Mucosa of descending colon (tissue), 3 donors: ENCODE results near the gene CACNG1. TPM values are rescaled to one million over a fixed set of nuclear protein-coding genes. Genes with fewer than 3 reads are reported as not detected.
A peak's percentile ranks its signal among the peaks of the same experiment; 100 is the strongest.

Experiments
- ATAC-seq: fragments of 200-7000 bp; cut with Tn5 transposase; one replicate; pipeline ENCODE4 v1.9.1; 2020; ENCODE audit warnings: mild to moderate bottlenecking, moderate library complexity
- DNase-seq, 3 donors: peaks; one replicate each; pipeline ENCODE4 v3.0.0-alpha.2; 2020
- H3K36me3 ChIP-seq: fragments of 200-600 bp; one replicate; pipeline ENCODE4 v1.8.0; 2021; ENCODE audit warnings: low read depth, mild to moderate bottlenecking
- H3K4me1 ChIP-seq: fragments of 200-600 bp; one replicate; pipeline ENCODE4 v1.8.0; 2021; ENCODE audit warnings: low read depth, mild to moderate bottlenecking
- H3K4me3 ChIP-seq: fragments of 200-600 bp; one replicate; pipeline ENCODE4 v1.8.0; 2021; ENCODE audit warnings: mild to moderate bottlenecking
- H3K9me3 ChIP-seq: fragments of 200-600 bp; one replicate; pipeline ENCODE4 v1.8.0; 2021; ENCODE audit warnings: mild to moderate bottlenecking
- CTCF ChIP-seq: fragments of 200-600 bp; IDR thresholded peaks from one replicate; pipeline ENCODE4 v1.8.0; 2022; ENCODE audit warnings: antibody characterized with exemption, mild to moderate bottlenecking
- intact Hi-C, 2 donors: fragments of 100-400 bp; cut with DNase I in 1 of 2; cut with micrococcal nuclease in 1 of 2; formaldehyde crosslinking; loops; one replicate each; pipeline versions ENCODE4 v1.11.0 to v1.11.1; 2022; cut with DNase I, micrococcal nuclease
- total RNA-seq, 3 donors: library from RNA; stranded (reverse); fragmentation: NEBNext Ultra II Directional in 2 of 3; extraction: Animal tissue kit (Norgen Biotek cat#: 25700) in 2 of 3; gene quantifications; one replicate each; pipeline versions ENCODE4 v1.2.1 to v1.2.4, GENCODE V29; 2021 to 2023
- donor health status: DM: no; HTN: no; CAD: no; lungs with moderate emphysema.
- donor health status: DM: no; HTN: no; CAD: no.
- donor health status: DM: no; HTN: yes; CAD: no.

CACNG1 gene
- total RNA-seq, 3 donors from 2014 or later = not detected

DNA sequence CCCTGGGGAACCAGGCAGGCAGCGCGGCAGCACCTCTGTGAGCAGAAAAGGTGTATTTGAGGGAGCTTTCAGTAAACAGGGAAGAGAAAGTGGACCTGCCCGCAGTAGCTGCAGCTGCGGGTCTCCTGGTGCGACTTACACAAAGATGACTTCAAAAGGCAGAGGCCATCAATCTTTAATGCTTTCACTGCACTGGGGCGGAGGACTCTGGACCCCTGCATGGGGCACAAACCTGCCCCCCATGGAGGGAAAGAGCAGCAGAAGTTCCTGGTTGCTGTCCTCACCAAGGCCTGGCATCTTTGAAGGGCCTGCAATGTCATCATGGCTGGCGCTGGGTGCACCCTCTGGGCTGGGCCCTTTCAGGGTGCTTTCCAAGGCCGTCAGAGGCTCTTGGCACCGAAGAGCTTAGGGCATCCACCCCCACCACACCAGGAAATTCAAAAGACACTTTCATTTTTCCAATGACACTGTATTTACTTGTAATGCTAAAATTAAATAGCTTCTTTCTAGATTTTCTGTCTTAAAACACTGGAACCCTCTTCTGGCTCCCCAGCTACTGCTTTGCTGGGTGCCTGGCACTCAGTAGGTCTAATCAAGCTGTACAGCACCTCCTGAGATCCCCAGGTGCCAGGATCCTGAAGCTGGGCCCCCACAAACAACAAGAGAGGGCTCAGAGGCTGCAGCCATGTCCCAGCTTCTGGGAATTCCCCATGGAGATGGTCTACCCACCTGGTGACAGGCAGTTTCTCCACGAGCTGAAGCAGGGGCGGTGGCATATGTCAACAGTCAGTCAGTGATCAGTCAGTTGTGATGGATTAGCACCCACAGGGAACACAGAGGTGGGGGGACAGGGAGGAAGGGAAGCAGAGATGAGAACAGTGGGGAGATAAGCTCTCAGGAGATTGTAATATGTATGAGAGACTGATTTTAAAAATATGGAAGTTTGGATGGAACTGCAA, 2.1 kb upstream of the CACNG1 start:
- Histone ChIP-seq H3K4me1 (peaks cover 6% of the 10 kb centered on the region), H3K9me3 (no peaks in the 10 kb centered on the region), H3K4me3 (no peak overlapping the region), H3K36me3 (no peaks in the 10 kb centered on the region)
- TF ChIP-seq CTCF = no peak
- peak; percentile 38 for ATAC-seq
- DNase-seq = no peak
- intact Hi-C loops = no loop called here

GRCh38 chr17:67043283-67043682, 1.1 kb upstream of the CACNG1 start:
- DNase-seq = no peak
- Histone ChIP-seq H3K4me3 (no peak overlapping the region), H3K36me3 (no peaks in the 10 kb centered on the region), H3K4me1 (peaks cover 6% of the 10 kb centered on the region), H3K9me3 (peaks cover 4% of the 10 kb centered on the region)
- intact Hi-C loops = no loop called here
- TF ChIP-seq CTCF = no peak
- no peak for ATAC-seq

- intact Hi-C loops = no loop called here
- no peak for ATAC-seq
Observed at GRCh38 chr17:67044940-67045339, 586 bp downstream of the CACNG1 start.

GRCh38 chr17:67046398-67046797, 2.0 kb downstream of the CACNG1 start:
- Histone ChIP-seq H3K4me1 (peaks cover 6% of the 10 kb centered on the region), H3K36me3 (no peaks in the 10 kb centered on the region), H3K4me3 (no peak overlapping the region), H3K9me3 (peaks cover 18% of the 10 kb centered on the region)
- ATAC-seq (peak; percentile 94), DNase-seq (peak; percentile 81 to 86 (median 83))
- TF ChIP-seq CTCF = no peak
- intact Hi-C loops = no loop called here

More at GRCh38 chr17:67044940-67045339, 586 bp downstream of the CACNG1 start:
- no peak for TF ChIP-seq CTCF
- H3K4me1 ChIP-seq = peaks cover 6% of the 10 kb centered on the region
- no peaks in the 10 kb centered on the region for H3K36me3 ChIP-seq
- DNase-seq = no peak
- H3K9me3 ChIP-seq = peaks cover 18% of the 10 kb centered on the region
- H3K4me3 ChIP-seq = no peak overlapping the region

DNA sequence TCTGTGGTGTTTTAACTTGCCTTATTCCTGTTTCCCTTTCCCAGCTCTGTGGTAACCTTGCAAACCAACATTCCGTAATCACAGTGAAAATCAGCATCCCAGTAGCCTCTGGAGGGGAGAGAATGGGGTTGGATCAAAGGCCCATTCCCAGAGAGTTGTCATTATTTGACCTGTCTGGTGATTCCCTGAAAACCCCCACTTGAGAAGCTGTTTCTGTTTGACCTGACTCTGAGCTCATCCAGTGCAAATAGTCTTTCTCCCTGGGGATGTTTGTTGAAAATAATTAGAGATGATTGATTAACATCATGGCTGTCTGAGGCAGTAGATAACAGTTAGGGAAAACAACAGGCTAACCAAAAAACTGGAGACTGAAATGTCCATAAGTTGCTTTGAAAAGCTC, 3.0 kb downstream of the CACNG1 start:
- DNase-seq = no peak
- H3K4me3 ChIP-seq = no peak overlapping the region
- ATAC-seq = no peak
- no peaks in the 10 kb centered on the region for H3K36me3 ChIP-seq
- H3K9me3 ChIP-seq = peaks cover 18% of the 10 kb centered on the region
- H3K4me1 ChIP-seq = peaks cover 6% of the 10 kb centered on the region
- intact Hi-C loops = no loop called here
- TF ChIP-seq CTCF = no peak
